Measurements from ENCODE around the gene EMC6.
A peak's percentile ranks its signal among the peaks of the same experiment; 100 is the strongest.
"Not testable (repeated sequence)": the region's sequence is repeated elsewhere in the genome, so short reads cannot be mapped to it uniquely, and the experiment has no call there.

EMC6 gene

GRCh38 chr17:3704931-3705717 is 36.5 kb downstream of the EMC6 start:
- no peak for DNase-seq (ENCODE audit: low read depth in 1 of 2, low spot score in 1 of 2)

GRCh38 chr17:3705718-3705984 is 37.0 kb downstream of the EMC6 start:
- not testable (repeated sequence) for DNase-seq (ENCODE audit: low read depth in 1 of 2, low spot score in 1 of 2)

- no peak for DNase-seq (ENCODE audit: low read depth in 1 of 2, low spot score in 1 of 2)
Measured at GRCh38 chr17:3708366-3708765, 39.8 kb downstream of the EMC6 start.

- DNase-seq (ENCODE audit: low read depth in 1 of 2, low spot score in 1 of 2): peak; percentile 11 to 62
Measured at GRCh38 chr17:3710951-3711383, 42.4 kb downstream of the EMC6 start.

GRCh38 chr17:3712811-3713463 is 44.3 kb downstream of the EMC6 start:
- DNase-seq (ENCODE audit: low read depth in 1 of 2, low spot score in 1 of 2): no peak

GRCh38 chr17:3715296-3715695 is 46.7 kb downstream of the EMC6 start:
- no peak for DNase-seq (ENCODE audit: low read depth in 1 of 2, low spot score in 1 of 2)

GRCh38 chr17:3718201-3718600 is 49.6 kb downstream of the EMC6 start:
- no peak for DNase-seq (ENCODE audit: low read depth in 1 of 2, low spot score in 1 of 2)

GRCh38 chr17:3719265-3719664 is 50.7 kb downstream of the EMC6 start:
- no peak for DNase-seq (ENCODE audit: low read depth in 1 of 2, low spot score in 1 of 2)
